WTC11 (cell line): ENCODE measurements around the gene CD82. TPM values are rescaled to one million over a fixed set of nuclear protein-coding genes. Genes with fewer than 3 reads are reported as not detected.

Experiments
- ATAC-seq: fragments of 200-7000 bp; cut with Tn5 transposase; 2 replicates; pipeline ENCODE4 v1.10.0; 2021; ENCODE audit warnings: mild to moderate bottlenecking, moderate library complexity
- CTCF ChIA-PET: fragments of 300-600 bp; sonication (Branson Sonifier 250); formaldehyde crosslinking; loops from one replicate; lab custom pipeline; 2021; ENCODE audit warnings: antibody characterized with exemption; lab: Charles Lee
- POLR2A ChIA-PET: fragments of 350-600 bp; sonication (Branson Sonifier 250); formaldehyde crosslinking; loops from one replicate; lab custom pipeline; 2021; ENCODE audit warnings: antibody characterized with exemption; lab: Charles Lee
- DNase-seq: peaks from one replicate; pipeline ENCODE4 v3.0.0; 2021; ENCODE audit warnings: low spot score
- H3K27ac Mint-ChIP-seq: 2 replicates; pipeline ENCODE4 v1.8.0; 2021; ENCODE audit warnings: mixed read lengths
- H3K27me3 Mint-ChIP-seq: 2 replicates; pipeline ENCODE4 v1.8.0; 2021; ENCODE audit warnings: low read depth, mild to moderate bottlenecking, moderate library complexity, mixed read lengths
- H3K36me3 Mint-ChIP-seq: 2 replicates; pipeline ENCODE4 v1.8.0; 2021; ENCODE audit warnings: mixed read lengths
- H3K4me1 Mint-ChIP-seq: 2 replicates; pipeline ENCODE4 v1.8.0; 2022; ENCODE audit warnings: mixed read lengths
- H3K4me3 Mint-ChIP-seq: 2 replicates; pipeline ENCODE4 v1.8.0; 2021; ENCODE audit warnings: mild to moderate bottlenecking, moderate library complexity, mixed read lengths
- H3K9me3 Mint-ChIP-seq: 2 replicates; pipeline ENCODE4 v1.8.0; 2021; ENCODE audit warnings: mixed read lengths
- AR ChIP-seq: fragments of 250-450 bp; sonication (Bioruptor Pico); IDR thresholded peaks from 2 replicates; pipeline ENCODE4 v1.9.0; 2021; ENCODE audit warnings: mild to moderate bottlenecking
- ATF3 ChIP-seq: sonication (generic); formaldehyde crosslinking; conservative IDR thresholded peaks from 2 replicates; pipeline ENCODE4 v1.8.1; 2022; ENCODE audit warnings: mild to moderate bottlenecking, missing genetic modification reagents
- ATF6 ChIP-seq: sonication (generic); formaldehyde crosslinking; IDR thresholded peaks from 2 replicates; pipeline ENCODE4 v1.8.1; 2023; ENCODE audit warnings: mild to moderate bottlenecking, missing genetic modification reagents
- CREM ChIP-seq: sonication (generic); formaldehyde crosslinking; IDR thresholded peaks from 2 replicates; pipeline ENCODE4 v1.8.1; 2022; ENCODE audit warnings: mild to moderate bottlenecking, missing genetic modification reagents, moderate library complexity
- CTCF ChIP-seq: fragments of 200-600 bp; IDR thresholded peaks from 2 replicates; pipeline ENCODE4 v1.8.0; 2022; ENCODE audit warnings: antibody characterized with exemption
- E2F5 ChIP-seq: sonication (generic); formaldehyde crosslinking; IDR thresholded peaks from 2 replicates; pipeline ENCODE4 v1.8.1; 2022; ENCODE audit warnings: mild to moderate bottlenecking, moderate library complexity, missing genetic modification reagents
- FOXP1 ChIP-seq: sonication (generic); formaldehyde crosslinking; IDR thresholded peaks from 2 replicates; pipeline ENCODE4 v1.8.0; 2022; ENCODE audit warnings: missing genetic modification reagents, mild to moderate bottlenecking, moderate library complexity, borderline replicate concordance
- IRF2 ChIP-seq: sonication (generic); formaldehyde crosslinking; IDR thresholded peaks from 2 replicates; pipeline ENCODE4 v1.8.0; 2022; ENCODE audit warnings: low read depth, missing genetic modification reagents, borderline replicate concordance
- NFYB ChIP-seq: sonication (generic); formaldehyde crosslinking; conservative IDR thresholded peaks from 2 replicates; pipeline ENCODE4 v1.8.0; 2022; ENCODE audit warnings: low read depth, missing genetic modification reagents
- PREB ChIP-seq: sonication (generic); formaldehyde crosslinking; IDR thresholded peaks from 2 replicates; pipeline ENCODE4 v1.8.1; 2022; ENCODE audit warnings: mild to moderate bottlenecking, missing genetic modification reagents, moderate library complexity, borderline replicate concordance
- PRRX2 ChIP-seq: fragments of 250-450 bp; sonication (Bioruptor Pico); IDR thresholded peaks from 2 replicates; pipeline ENCODE4 v1.8.0; 2021; ENCODE audit warnings: mild to moderate bottlenecking
- ZNF121 ChIP-seq: sonication (generic); formaldehyde crosslinking; IDR thresholded peaks from 2 replicates; pipeline ENCODE4 v1.8.0; 2023; ENCODE audit warnings: missing genetic modification reagents
- ZNF138 ChIP-seq: sonication (generic); formaldehyde crosslinking; conservative IDR thresholded peaks from 2 replicates; pipeline ENCODE4 v1.8.1; 2022; ENCODE audit warnings: mild to moderate bottlenecking, moderate library complexity, missing genetic modification reagents
- total RNA-seq: library from RNA; stranded (reverse); gene quantifications from 3 replicates; pipeline ENCODE4 v1.2.3, GENCODE V29; 2021

Gene CD82
- total RNA-seq, 1 experiment from 2014 or later: 15.5 TPM

GRCh38 chr11:44517541-44517940 is 47.9 kb upstream of the CD82 start:
- peaks cover 5% of the 10 kb centered on the region for H3K4me1 Mint-ChIP-seq
- no peak overlapping the region for H3K27ac Mint-ChIP-seq
- ATAC-seq: no peak
- CTCF ChIA-PET: no interaction called here
- H3K9me3 Mint-ChIP-seq: no peaks in the 10 kb centered on the region
- TF ChIP-seq PRRX2: no peak
- TF ChIP-seq, all 79 proteins: peak for 0
- Mint-ChIP-seq H3K4me3 (no peak overlapping the region), H3K36me3 (no peaks in the 10 kb centered on the region), H3K27me3 (peaks cover 4% of the 10 kb centered on the region; the same call in 1 of the 2 replicates)
- DNase-seq: no peak
- POLR2A ChIA-PET: no interaction called here

GRCh38 chr11:44518968-44519550 is 46.4 kb upstream of the CD82 start:
- Mint-ChIP-seq H3K4me1 (peaks cover 7% of the 10 kb centered on the region), H3K27ac (no peak overlapping the region), H3K4me3 (no peak overlapping the region), H3K27me3 (peaks cover 4% of the 10 kb centered on the region; the same call in 1 of the 2 replicates), H3K36me3 (no peaks in the 10 kb centered on the region), H3K9me3 (no peaks in the 10 kb centered on the region)
- ChIA-PET POLR2A (no interaction called here), CTCF (interaction anchor here (0.6 to 1.2 kb wide), 2 partner anchors 166 to 232 kb away, joined by 3 read pairs; no protein-coding TSS in a partner anchor)
- no peak for ATAC-seq
- DNase-seq: no peak
- TF ChIP-seq ATF6 (CRISPR knock-in tag) (no peak), IRF2 (no peak), AR (no peak), PREB (CRISPR knock-in tag) (no peak), CREM (CRISPR knock-in tag) (no peak), NFYB (CRISPR knock-in tag) (no peak), CTCF (no peak), E2F5 (no peak), ZNF121 (CRISPR knock-in tag) (no peak), ATF3 (CRISPR knock-in tag) (no peak), FOXP1 (CRISPR knock-in tag) (no peak), ZNF138 (CRISPR knock-in tag) (no peak)
